ENCODE data around the gene PHLDA3.
A peak's percentile ranks its signal among the peaks of the same experiment; 100 is the strongest.

The PHLDA3 gene

GRCh38 chr1:201501812-201502510 lies 33.0 kb upstream of the PHLDA3 start (continued):
- no peak for TF ChIP-seq ZNF843 (tag by site-specific recombination; IDR thresholded peaks at IDR 0.05)
- no peak; the same call in 1 of the 2 replicates for TF ChIP-seq GFI1B (tag by site-specific recombination; IDR thresholded peaks at IDR 0.05)
- TF ChIP-seq ZNF354C (tag by site-specific recombination; IDR thresholded peaks at IDR 0.05; ENCODE audit: borderline replicate concordance, low read depth), result no peak
- TF ChIP-seq ZNF280C (tag by site-specific recombination; IDR thresholded peaks at IDR 0.05), result no peak
- TF ChIP-seq ZBTB10 (tag by site-specific recombination; IDR thresholded peaks at IDR 0.05), result no peak
- no peak for TF ChIP-seq ZSCAN23 (tag by site-specific recombination; IDR thresholded peaks at IDR 0.05)
- TF ChIP-seq HIC1 (tag by site-specific recombination; IDR thresholded peaks at IDR 0.05), result no peak
- TF ChIP-seq ZSCAN4 (tag by site-specific recombination; IDR thresholded peaks at IDR 0.05), result no peak
- TF ChIP-seq HOXC10 (CRISPR knock-in tag; IDR thresholded peaks at IDR 0.05), result no peak
- no peak for TF ChIP-seq ZNF132 (tag by site-specific recombination; IDR thresholded peaks at IDR 0.05; ENCODE audit: borderline replicate concordance)
- 0 out of 2 replicates have a peak, but pooled peaks have one; percentile 53 for TF ChIP-seq ZXDB (tag by site-specific recombination; IDR thresholded peaks at IDR 0.05)
- no peak for TF ChIP-seq ZNF791 (tag by site-specific recombination; IDR thresholded peaks at IDR 0.05)
- TF ChIP-seq SP2 (tag by site-specific recombination; IDR thresholded peaks at IDR 0.05), result no peak
- TF ChIP-seq ZNF514 (tag by site-specific recombination; IDR thresholded peaks at IDR 0.05), result no peak
- no peak for TF ChIP-seq YY1 (tag by site-specific recombination; IDR thresholded peaks at IDR 0.05)
- TF ChIP-seq ZNF645 (tag by site-specific recombination; IDR thresholded peaks at IDR 0.05), result no peak
- TF ChIP-seq ZFP37 (tag by site-specific recombination; IDR thresholded peaks at IDR 0.05), result no peak
- TF ChIP-seq GLIS2 (tag by site-specific recombination; IDR thresholded peaks at IDR 0.05), result no peak
- no peak for TF ChIP-seq ZBTB6 (tag by site-specific recombination; IDR thresholded peaks at IDR 0.05)
- no peak for TF ChIP-seq ZNF785 (tag by site-specific recombination; IDR thresholded peaks at IDR 0.05)
- no peak for TF ChIP-seq INSM2 (tag by site-specific recombination; IDR thresholded peaks at IDR 0.05)
- TF ChIP-seq ZNF211 (tag by site-specific recombination; IDR thresholded peaks at IDR 0.05; ENCODE audit: low read depth), result no peak
- TF ChIP-seq PBX3 (CRISPR knock-in tag; IDR thresholded peaks at IDR 0.05), result no peak
- peak; percentile 96 for TF ChIP-seq ZNF560 (tag by site-specific recombination; IDR thresholded peaks at IDR 0.05; ENCODE audit: borderline replicate concordance)
- TF ChIP-seq ZNF473 (tag by site-specific recombination; IDR thresholded peaks at IDR 0.05), result no peak
- peak; percentile 67 for TF ChIP-seq ZNF433 (tag by site-specific recombination; IDR thresholded peaks at IDR 0.05; ENCODE audit: low read depth)
- no peak for TF ChIP-seq ZNF169 (tag by site-specific recombination; IDR thresholded peaks at IDR 0.05)
